Smooth muscle cell (in vitro differentiated cells): ENCODE data around the gene ADAMTS10. TPM values are rescaled to one million over a fixed set of nuclear protein-coding genes. Genes with fewer than 3 reads are reported as not detected.

Experiments used
- DNase-seq: peaks from one replicate; lab custom pipeline; 2025; ENCODE audit not compliant: unreplicated experiment; lab: John Stamatoyannopoulos, UW
- H2AFZ ChIP-seq: fragments of 200-600 bp; sonication (generic); 2 replicates; pipeline ENCODE4 v1.6.0; 2016; ENCODE audit warnings: antibody characterized with exemption, low read depth, mild to moderate bottlenecking
- H3F3A ChIP-seq: fragments of 200-600 bp; sonication (generic); 2 replicates; pipeline ENCODE4 v1.6.0; 2017; ENCODE audit warnings: antibody characterized with exemption, low read depth
- H3K27ac ChIP-seq: fragments of 200-600 bp; sonication (generic); 2 replicates; pipeline ENCODE4 v1.5.1; 2016; ENCODE audit warnings: low read depth, mild to moderate bottlenecking
- H3K27me3 ChIP-seq: fragments of 200-600 bp; sonication (generic); 2 replicates; pipeline ENCODE4 v1.6.1; 2016; ENCODE audit warnings: low read depth, mild to moderate bottlenecking
- H3K36me3 ChIP-seq: fragments of 200-600 bp; sonication (generic); 2 replicates; pipeline ENCODE4 v1.5.1; 2016; ENCODE audit warnings: low read depth
- H3K4me1 ChIP-seq: fragments of 200-600 bp; sonication (generic); 2 replicates; pipeline ENCODE4 v1.5.1; 2016; ENCODE audit warnings: low read depth
- H3K4me2 ChIP-seq: fragments of 200-600 bp; sonication (generic); 2 replicates; pipeline ENCODE4 v1.6.0; 2016; ENCODE audit warnings: mild to moderate bottlenecking
- H3K4me3 ChIP-seq: fragments of 200-600 bp; sonication (generic); 2 replicates; pipeline ENCODE4 v1.5.1; 2016; ENCODE audit warnings: mild to moderate bottlenecking
- H3K79me2 ChIP-seq: fragments of 200-600 bp; sonication (generic); 2 replicates; pipeline ENCODE4 v1.6.0; 2016; ENCODE audit warnings: low read depth, mild to moderate bottlenecking
- H3K9ac ChIP-seq: fragments of 200-600 bp; sonication (generic); 2 replicates; pipeline ENCODE4 v1.6.0; 2016; ENCODE audit warnings: low read depth
- H3K9me3 ChIP-seq: fragments of 200-600 bp; sonication (generic); replicated peaks from 2 replicates; pipeline ENCODE4 v1.5.1; 2016; ENCODE audit warnings: low read depth
- H4K20me1 ChIP-seq: fragments of 200-600 bp; sonication (generic); 2 replicates; pipeline ENCODE4 v1.6.0; 2016; ENCODE audit warnings: low read depth
- CTCF ChIP-seq: fragments of 200-600 bp; sonication (generic); IDR thresholded peaks from 2 replicates; pipeline ENCODE4 v1.5.1; 2017; ENCODE audit warnings: borderline replicate concordance, mild to moderate bottlenecking, antibody characterized with exemption; ENCODE audit not compliant: insufficient read depth, poor library complexity, severe bottlenecking
- WGBS: methylation state at CpG from one replicate; pipeline ENCODE4 v1.1.7; 2016; ENCODE audit warnings: low lambda C conversion rate; 5-methylcytosine and 5-hydroxymethylcytosine counted together
- polyA plus RNA-seq: library from polyadenylated mRNA; unstranded; fragments of >200 nt; fragmentation: Nextera tagmentation; extraction: Ambion mirVana; gene quantifications from 2 replicates; pipeline ENCODE4 v1.2.1, GENCODE V29; 2016
- total RNA-seq: library from RNA; depleted of rRNA; stranded (reverse); fragments of >200 nt; gene quantifications from 2 replicates; pipeline ENCODE4 v1.2.3, GENCODE V29; 2014

ADAMTS10 gene
- 13.1 and 18.3 TPM in 2 replicates for total RNA-seq
- polyA plus RNA-seq = 14.1 and 21.9 TPM in 2 replicates

DNA sequence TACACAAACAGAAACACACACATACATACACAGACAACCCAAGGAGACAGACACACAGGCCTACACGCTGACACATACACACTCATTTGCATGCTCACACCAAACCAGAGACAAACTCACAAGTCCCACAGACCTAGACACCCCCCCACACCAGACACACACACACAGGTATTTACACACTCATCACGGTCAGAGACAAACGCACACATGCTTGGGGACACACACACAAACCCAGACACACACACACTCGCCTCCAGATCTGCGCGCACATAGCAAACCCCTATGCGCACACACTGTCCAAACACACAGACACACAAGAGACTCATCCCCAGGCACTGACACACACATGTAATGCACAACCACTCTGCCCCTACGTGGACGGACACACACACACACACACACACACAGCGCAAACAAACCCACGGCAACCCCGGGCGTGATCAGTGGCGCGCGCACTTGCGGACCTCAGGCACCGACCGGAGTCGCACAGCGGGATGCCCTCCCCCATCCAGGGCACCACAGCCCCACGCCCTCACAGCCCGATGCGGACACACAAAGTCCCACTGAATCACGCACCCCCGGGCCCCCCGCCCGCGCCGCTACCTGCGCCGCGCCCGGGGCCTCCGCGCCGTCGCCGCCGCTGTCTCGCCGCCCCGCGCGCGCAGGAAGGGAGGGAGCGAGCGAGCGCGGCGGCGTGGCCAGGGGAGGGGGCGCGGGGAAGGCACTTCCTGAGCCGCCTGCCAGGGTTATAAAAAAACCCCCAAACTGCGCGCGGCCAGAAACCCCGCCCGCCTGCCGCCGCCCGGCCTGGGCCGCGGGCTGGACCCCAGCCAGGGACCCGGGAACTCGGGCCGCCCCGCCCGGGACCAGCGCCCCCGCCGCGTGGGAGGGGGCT, at the start of gene ADAMTS10:
ADAMTS10 (minus strand) TSS at position 675 of the 895 bp plus-strand sequence. CDS start 5,005 bp downstream, outside the sequence.
- Histone ChIP-seq H4K20me1 (no peaks in the 10 kb centered on the region), H3K4me2 (peak within 1 kb of the TSS; percentile 90), H3F3A (peaks cover 10% of the 10 kb centered on the region), H3K4me1 (no peaks in the 10 kb centered on the region), H3K27ac (peak within 1 kb of the TSS; percentile 70), H3K4me3 (peak within 1 kb of the TSS; percentile 68), H3K36me3 (no peaks in the 10 kb centered on the region), H3K9me3 (no peaks in the 10 kb centered on the region), H2AFZ (peak within 1 kb of the TSS; percentile 85), H3K27me3 (no peaks in the 10 kb centered on the region), H3K79me2 (peaks cover 5% of the 10 kb centered on the region), H3K9ac (peak within 1 kb of the TSS; percentile 72)
- 2% methylated on average over 39 of the region's 74 CpGs for WGBS
- TF ChIP-seq CTCF = no peak
- DNase-seq = peak; percentile 39

GRCh38 chr19:8659905-8660304, 49.4 kb upstream of the ADAMTS10 start:
- Histone ChIP-seq H3K36me3 (no peaks in the 10 kb centered on the region), H3K27ac (no peak overlapping the region), H3K4me3 (no peak overlapping the region), H4K20me1 (no peaks in the 10 kb centered on the region), H3F3A (no peaks in the 10 kb centered on the region), H3K9me3 (no peaks in the 10 kb centered on the region), H3K4me2 (no peak overlapping the region), H3K79me2 (no peaks in the 10 kb centered on the region), H3K4me1 (no peaks in the 10 kb centered on the region), H3K27me3 (no peaks in the 10 kb centered on the region), H3K9ac (no peak overlapping the region), H2AFZ (no peak overlapping the region)
- no peak for TF ChIP-seq CTCF
- no peak for DNase-seq
- 78% methylated on average over 7 of the region's 7 CpGs for WGBS

GRCh38 chr19:8657869-8658268, 47.4 kb upstream of the ADAMTS10 start:
- no peaks in the 10 kb centered on the region for H3F3A ChIP-seq
- no peak overlapping the region for H3K9ac ChIP-seq
- 84% methylated on average over 5 of the region's 5 CpGs for WGBS
- no peaks in the 10 kb centered on the region for H3K9me3 ChIP-seq
- no peaks in the 10 kb centered on the region for H3K79me2 ChIP-seq
- no peak overlapping the region for H2AFZ ChIP-seq
- no peaks in the 10 kb centered on the region for H3K36me3 ChIP-seq
- no peak overlapping the region for H3K4me3 ChIP-seq
- no peak overlapping the region for H3K27ac ChIP-seq
- no peaks in the 10 kb centered on the region for H3K27me3 ChIP-seq
- H4K20me1 ChIP-seq = no peaks in the 10 kb centered on the region
- DNase-seq = no peak
- no peaks in the 10 kb centered on the region for H3K4me1 ChIP-seq
- no peak for TF ChIP-seq CTCF
- H3K4me2 ChIP-seq = no peak overlapping the region
